Fibroblast of lung (primary cell): Measurements from ENCODE around the gene ABCC5.

Experiments
- EZH2 ChIP-seq: IDR thresholded peaks from 2 replicates; pipeline ENCODE4 v1.5.1; 2012; ENCODE audit warnings: low read length, control low read depth, mild to moderate bottlenecking; ENCODE audit errors: missing control alignments
- TF ChIP-seq, protein P1 (sequence below), 2 donors: IDR thresholded peaks in 1 of 2; conservative IDR thresholded peaks in 1 of 2; 1 replicate in 1 of 2; 2 replicates in 1 of 2; pipeline ENCODE4 v1.5.1; 2011 to 2012; ENCODE audit warnings: low read length in 2 of 2, control low read depth in 1 of 2, inconsistent platforms in 1 of 2, low read depth in 1 of 2, mild to moderate bottlenecking in 1 of 2

DNA sequence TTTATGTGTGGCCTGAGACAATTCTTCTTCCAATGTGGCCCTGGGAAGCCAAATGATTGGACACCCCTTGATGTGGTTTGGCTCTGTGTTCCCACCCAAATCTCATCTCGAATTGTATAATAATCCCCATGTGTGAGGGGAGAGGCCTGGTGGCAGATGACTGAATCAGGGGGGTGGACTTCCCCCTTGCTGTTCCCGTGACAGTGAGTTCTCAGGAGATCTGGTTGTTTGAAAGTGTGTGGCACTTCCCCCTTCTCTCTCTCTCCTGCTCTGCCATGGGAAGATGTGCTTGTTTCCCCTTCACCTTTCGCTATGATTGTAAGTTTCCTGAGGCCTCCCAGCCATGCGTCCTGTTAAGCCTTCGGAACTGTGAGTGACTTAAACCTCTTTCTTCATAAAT, 72.9 kb downstream of the ABCC5 start:
- TF ChIP-seq, protein P1, sequence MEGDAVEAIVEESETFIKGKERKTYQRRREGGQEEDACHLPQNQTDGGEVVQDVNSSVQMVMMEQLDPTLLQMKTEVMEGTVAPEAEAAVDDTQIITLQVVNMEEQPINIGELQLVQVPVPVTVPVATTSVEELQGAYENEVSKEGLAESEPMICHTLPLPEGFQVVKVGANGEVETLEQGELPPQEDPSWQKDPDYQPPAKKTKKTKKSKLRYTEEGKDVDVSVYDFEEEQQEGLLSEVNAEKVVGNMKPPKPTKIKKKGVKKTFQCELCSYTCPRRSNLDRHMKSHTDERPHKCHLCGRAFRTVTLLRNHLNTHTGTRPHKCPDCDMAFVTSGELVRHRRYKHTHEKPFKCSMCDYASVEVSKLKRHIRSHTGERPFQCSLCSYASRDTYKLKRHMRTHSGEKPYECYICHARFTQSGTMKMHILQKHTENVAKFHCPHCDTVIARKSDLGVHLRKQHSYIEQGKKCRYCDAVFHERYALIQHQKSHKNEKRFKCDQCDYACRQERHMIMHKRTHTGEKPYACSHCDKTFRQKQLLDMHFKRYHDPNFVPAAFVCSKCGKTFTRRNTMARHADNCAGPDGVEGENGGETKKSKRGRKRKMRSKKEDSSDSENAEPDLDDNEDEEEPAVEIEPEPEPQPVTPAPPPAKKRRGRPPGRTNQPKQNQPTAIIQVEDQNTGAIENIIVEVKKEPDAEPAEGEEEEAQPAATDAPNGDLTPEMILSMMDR (conservative IDR thresholded peaks at IDR 0.05 in 1 of 2, IDR thresholded peaks at IDR 0.05 in 1 of 2; ENCODE audit: low read depth in 1 of 2, low read length in 2 of 2) = no peak
- no peak for TF ChIP-seq EZH2
